HCT116 (cell line): ENCODE measurements around the gene MSL3.

Experiments
- CTCF ChIP-seq, 3 experiments: fragments of 200-600 bp in 1 of 3; sonication (generic) in 1 of 3; IDR thresholded peaks in 2 of 3; conservative IDR thresholded peaks in 1 of 3; 2 replicates each; pipeline ENCODE4 v1.5.1; 2012 to 2017; ENCODE audit warnings: low read depth in 2 of 3, low read length in 2 of 3, antibody characterized with exemption in 1 of 3, borderline replicate concordance in 1 of 3, control low read depth in 1 of 3, mild to moderate bottlenecking in 1 of 3, mixed read lengths in 1 of 3, mixed run types in 1 of 3, moderate library complexity in 1 of 3; ENCODE audit not compliant: insufficient read depth in 1 of 3
- JUND ChIP-seq: IDR thresholded peaks from 2 replicates; pipeline ENCODE4 v1.6.1; 2012
- POLR2AphosphoS5 ChIP-seq: IDR thresholded peaks from 2 replicates; pipeline ENCODE4 v1.6.1; 2011; ENCODE audit warnings: mild to moderate bottlenecking, low read depth, low read length, moderate library complexity
- TF ChIP-seq, protein P1 (sequence below): IDR thresholded peaks from 2 replicates; pipeline ENCODE4 v1.6.1; 2011; ENCODE audit warnings: mild to moderate bottlenecking, low read length, moderate library complexity; ENCODE audit not compliant: insufficient replicate concordance; ENCODE audit errors: extremely low read depth

- no peak for TF ChIP-seq JUND
- TF ChIP-seq CTCF (IDR thresholded peaks at IDR 0.05 in 2 of 3, conservative IDR thresholded peaks at IDR 0.05 in 1 of 3; ENCODE audit: borderline replicate concordance in 1 of 3, insufficient read depth in 1 of 3, low read depth in 2 of 3, low read length in 2 of 3): no peak
- TF ChIP-seq, protein P1, sequence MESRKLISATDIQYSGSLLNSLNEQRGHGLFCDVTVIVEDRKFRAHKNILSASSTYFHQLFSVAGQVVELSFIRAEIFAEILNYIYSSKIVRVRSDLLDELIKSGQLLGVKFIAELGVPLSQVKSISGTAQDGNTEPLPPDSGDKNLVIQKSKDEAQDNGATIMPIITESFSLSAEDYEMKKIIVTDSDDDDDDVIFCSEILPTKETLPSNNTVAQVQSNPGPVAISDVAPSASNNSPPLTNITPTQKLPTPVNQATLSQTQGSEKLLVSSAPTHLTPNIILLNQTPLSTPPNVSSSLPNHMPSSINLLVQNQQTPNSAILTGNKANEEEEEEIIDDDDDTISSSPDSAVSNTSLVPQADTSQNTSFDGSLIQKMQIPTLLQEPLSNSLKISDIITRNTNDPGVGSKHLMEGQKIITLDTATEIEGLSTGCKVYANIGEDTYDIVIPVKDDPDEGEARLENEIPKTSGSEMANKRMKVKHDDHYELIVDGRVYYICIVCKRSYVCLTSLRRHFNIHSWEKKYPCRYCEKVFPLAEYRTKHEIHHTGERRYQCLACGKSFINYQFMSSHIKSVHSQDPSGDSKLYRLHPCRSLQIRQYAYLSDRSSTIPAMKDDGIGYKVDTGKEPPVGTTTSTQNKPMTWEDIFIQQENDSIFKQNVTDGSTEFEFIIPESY: no peak
- no peak for TF ChIP-seq POLR2AphosphoS5
Observed at GRCh38 chrX:11791537-11791936, 33.5 kb downstream of the MSL3 start.
